Stimulated activated CD4-positive, alpha-beta T cell treated with anti-CD3 and anti-CD28 coated beads, TNF-alpha, amount 100 ng/mL, for 4 hours (primary cell): ENCODE data around the gene C21orf91.
A peak's percentile ranks its signal among the peaks of the same experiment; 100 is the strongest.

Experiments used
- DNase-seq, 3 experiments: peaks; one replicate each; pipeline ENCODE4 v3.0.0-alpha.2; 2020; ENCODE audit warnings: low read depth in 3 of 3

Gene C21orf91

GRCh38 chr21:17819114-17819876, at the start of gene C21orf91:
Gene C21orf91, minus strand, starts transcription at chr21:17819356. Its CDS starts 1,038 bp downstream, at chr21:17818318.
- peak; percentile 74 to 90 (median 90) for DNase-seq

- DNase-seq, result no peak
Measured at GRCh38 chr21:17866590-17866989, 47.4 kb upstream of the C21orf91 start.

- DNase-seq, result no peak
Measured at GRCh38 chr21:17859661-17860060, 40.5 kb upstream of the C21orf91 start.

GRCh38 chr21:17858747-17859146, 39.6 kb upstream of the C21orf91 start:
- no peak for DNase-seq

GRCh38 chr21:17854745-17855144, 35.6 kb upstream of the C21orf91 start:
- DNase-seq, result no peak

GRCh38 chr21:17853393-17854275, 34.5 kb upstream of the C21orf91 start:
- no peak for DNase-seq

- no peak for DNase-seq
Measured at GRCh38 chr21:17848228-17848627, 29.1 kb upstream of the C21orf91 start.

- no peak for DNase-seq
Measured at GRCh38 chr21:17841103-17841502, 21.9 kb upstream of the C21orf91 start.

- DNase-seq, result no peak
Measured at GRCh38 chr21:17834639-17835354, 15.6 kb upstream of the C21orf91 start.

GRCh38 chr21:17829472-17829871, 10.3 kb upstream of the C21orf91 start:
- DNase-seq, result no peak

- DNase-seq, result no peak
Measured at GRCh38 chr21:17828223-17828622, 9.1 kb upstream of the C21orf91 start.

GRCh38 chr21:17823846-17824245, 4.7 kb upstream of the C21orf91 start:
- DNase-seq, result no peak

GRCh38 chr21:17821121-17821520, 2.0 kb upstream of the C21orf91 start:
- DNase-seq, result no peak

- no peak for DNase-seq
Measured at GRCh38 chr21:17819877-17820229, 697 bp upstream of the C21orf91 start.

GRCh38 chr21:17818186-17819113, 706 bp downstream of the C21orf91 start:
- DNase-seq, result peak; percentile 12 to 23 (median 20)

GRCh38 chr21:17813353-17813752, 5.8 kb downstream of the C21orf91 start:
- no peak for DNase-seq

GRCh38 chr21:17805966-17806365, 13.2 kb downstream of the C21orf91 start:
- no peak for DNase-seq

- no peak for DNase-seq
Measured at GRCh38 chr21:17803536-17803935, 15.6 kb downstream of the C21orf91 start.

- no peak for DNase-seq
Measured at GRCh38 chr21:17802572-17802971, 16.6 kb downstream of the C21orf91 start.

- no peak for DNase-seq
Measured at GRCh38 chr21:17799414-17800164, 19.6 kb downstream of the C21orf91 start.
